Astrocyte of the cerebellum (primary cell): Measurements from ENCODE around the gene UBAC1.
A peak's percentile ranks its signal among the peaks of the same experiment; 100 is the strongest.

Source experiments
- DNase-seq: peaks from one replicate; pipeline ENCODE4 v3.0.0-alpha.2; 2011; ENCODE audit warnings: low read depth
- H3K4me3 ChIP-seq: 2 replicates; pipeline ENCODE4 v1.5.1; 2011; ENCODE audit warnings: mild to moderate bottlenecking, low read depth, low read length, moderate library complexity
- in situ Hi-C: cut with HindIII; loops from 2 replicates; pipeline ENCODE4 v1.10.0; 2017; ENCODE audit warnings: low sequenced_read_pairs
- TF ChIP-seq, protein P1 (sequence below): IDR thresholded peaks from 2 replicates; pipeline ENCODE4 v1.5.1; 2012; ENCODE audit warnings: low read length, low read depth, moderate library complexity, mild to moderate bottlenecking; ENCODE audit errors: missing control alignments

The UBAC1 gene

DNA sequence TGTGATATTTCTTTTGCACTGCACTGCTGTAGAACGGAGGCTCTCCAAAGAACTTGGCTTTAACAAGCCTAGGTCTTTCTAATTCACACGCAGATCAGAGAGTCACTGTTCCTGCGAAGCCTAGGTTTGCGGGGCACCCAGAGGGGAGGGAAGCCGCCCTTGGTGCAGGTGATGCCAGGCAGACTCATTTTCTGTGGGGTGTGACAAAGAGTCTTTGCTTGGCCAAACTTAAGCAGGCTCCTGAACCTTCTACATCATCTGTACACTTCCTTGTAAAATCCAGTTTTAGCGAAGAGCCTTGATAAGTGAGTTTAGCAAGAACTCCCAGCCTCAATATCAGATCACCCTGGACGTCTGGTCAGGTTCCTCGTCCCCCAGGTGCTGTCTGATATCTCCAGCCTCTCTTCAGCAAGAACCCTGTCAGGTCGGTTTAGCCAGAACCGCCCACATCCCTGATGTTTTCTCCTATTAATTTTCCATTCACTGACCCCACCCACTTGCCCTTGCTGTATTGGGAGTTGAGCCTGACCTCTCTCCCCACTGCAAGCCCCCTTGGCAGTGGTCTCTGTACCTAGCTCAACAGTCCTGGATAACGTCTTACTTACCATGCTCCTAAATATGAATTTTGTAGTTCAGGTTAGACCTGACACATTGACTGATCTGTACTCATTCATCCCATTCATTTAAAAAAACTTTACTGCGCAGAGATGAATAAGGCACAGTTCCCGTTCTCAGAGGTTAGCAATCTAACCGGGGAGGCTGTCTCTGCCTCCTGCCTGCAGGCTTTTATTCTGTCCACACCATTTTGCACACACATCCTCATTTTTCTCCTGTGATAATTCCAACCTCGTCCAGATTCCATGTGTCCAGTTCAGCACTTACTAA, 880 bp upstream of the UBAC1 start:
- DNase-seq, result no peak
- in situ Hi-C loops, result no loop called here
- TF ChIP-seq, protein P1, sequence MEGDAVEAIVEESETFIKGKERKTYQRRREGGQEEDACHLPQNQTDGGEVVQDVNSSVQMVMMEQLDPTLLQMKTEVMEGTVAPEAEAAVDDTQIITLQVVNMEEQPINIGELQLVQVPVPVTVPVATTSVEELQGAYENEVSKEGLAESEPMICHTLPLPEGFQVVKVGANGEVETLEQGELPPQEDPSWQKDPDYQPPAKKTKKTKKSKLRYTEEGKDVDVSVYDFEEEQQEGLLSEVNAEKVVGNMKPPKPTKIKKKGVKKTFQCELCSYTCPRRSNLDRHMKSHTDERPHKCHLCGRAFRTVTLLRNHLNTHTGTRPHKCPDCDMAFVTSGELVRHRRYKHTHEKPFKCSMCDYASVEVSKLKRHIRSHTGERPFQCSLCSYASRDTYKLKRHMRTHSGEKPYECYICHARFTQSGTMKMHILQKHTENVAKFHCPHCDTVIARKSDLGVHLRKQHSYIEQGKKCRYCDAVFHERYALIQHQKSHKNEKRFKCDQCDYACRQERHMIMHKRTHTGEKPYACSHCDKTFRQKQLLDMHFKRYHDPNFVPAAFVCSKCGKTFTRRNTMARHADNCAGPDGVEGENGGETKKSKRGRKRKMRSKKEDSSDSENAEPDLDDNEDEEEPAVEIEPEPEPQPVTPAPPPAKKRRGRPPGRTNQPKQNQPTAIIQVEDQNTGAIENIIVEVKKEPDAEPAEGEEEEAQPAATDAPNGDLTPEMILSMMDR, result no peak
- H3K4me3 ChIP-seq, result no peak overlapping the region

- peak overlapping the region; percentile 82 for H3K4me3 ChIP-seq
- in situ Hi-C loops, result no loop called here
- DNase-seq, result no peak
These were observed 529 bp downstream of the UBAC1 start for GRCh38 chr9:135960411-135961276.

GRCh38 chr9:135959814-135960213, 1.4 kb downstream of the UBAC1 start:
- in situ Hi-C loops, result loop anchor here (10.0 kb wide), 1 partner anchor 245 kb away; no protein-coding TSS in a partner anchor
- TF ChIP-seq, protein P1, result no peak
- no peak for DNase-seq
- H3K4me3 ChIP-seq, result peak overlapping the region; percentile 82

More at GRCh38 chr9:135960411-135961276, 529 bp downstream of the UBAC1 start:
- TF ChIP-seq, protein P1, result no peak

DNA sequence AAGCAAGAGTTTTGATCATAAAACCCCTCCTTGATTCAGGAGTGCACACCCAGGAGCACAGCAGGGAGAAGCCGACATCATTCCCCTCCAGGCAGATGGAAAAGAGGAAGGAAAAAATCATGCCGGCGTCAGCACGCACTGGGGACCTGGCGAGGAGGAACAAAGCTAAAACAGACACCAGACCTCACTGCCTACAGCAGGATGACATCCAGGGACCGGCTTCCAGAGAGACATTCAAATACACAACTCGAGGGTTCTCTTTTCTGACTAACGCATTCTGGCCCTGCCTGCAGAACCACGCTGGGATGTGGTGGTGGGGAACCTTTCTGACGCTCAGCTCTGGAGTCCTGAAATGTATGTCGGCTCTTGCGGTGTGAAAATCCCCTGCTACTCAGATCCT, 2.7 kb downstream of the UBAC1 start:
- H3K4me3 ChIP-seq, result no peak overlapping the region
- in situ Hi-C loops, result loop anchor here (10.0 kb wide), 1 partner anchor 244 kb away; no protein-coding TSS in a partner anchor
- TF ChIP-seq, protein P1, result no peak
- no peak for DNase-seq

GRCh38 chr9:135957431-135957830, 3.7 kb downstream of the UBAC1 start:
- TF ChIP-seq, protein P1, result no peak
- in situ Hi-C loops, result loop anchor here (10.0 kb wide), 1 partner anchor 243 kb away; no protein-coding TSS in a partner anchor

GRCh38 chr9:135956802-135957174, 4.4 kb downstream of the UBAC1 start:
- H3K4me3 ChIP-seq, result no peak overlapping the region
- no peak for DNase-seq
- TF ChIP-seq, protein P1, result no peak
- in situ Hi-C loops, result loop anchor here (10.0 kb wide), 1 partner anchor 242 kb away; no protein-coding TSS in a partner anchor

More at GRCh38 chr9:135957431-135957830, 3.7 kb downstream of the UBAC1 start:
- H3K4me3 ChIP-seq, result no peak overlapping the region
- DNase-seq, result no peak
